Breast epithelium (tissue), 3 donors: ENCODE results near the gene MRPL43.

Experiments used
- POLR2A ChIP-seq: fragments of 450-650 bp; IDR thresholded peaks from one replicate; pipeline ENCODE4 v1.6.1; 2016; ENCODE audit warnings: antibody characterized with exemption, mild to moderate bottlenecking, moderate library complexity
- POLR2AphosphoS5 ChIP-seq, 3 donors: sonication (generic); formaldehyde crosslinking; IDR thresholded peaks; one replicate each; pipeline ENCODE4 v1.6.1; 2017; ENCODE audit warnings: antibody characterized with exemption in 3 of 3
- TF ChIP-seq, protein P1 (sequence below), 3 donors: fragments of 450-650 bp; IDR thresholded peaks; one replicate each; pipeline ENCODE4 v1.5.1; 2016 to 2017; ENCODE audit warnings: antibody characterized with exemption in 3 of 3, mild to moderate bottlenecking in 3 of 3, moderate library complexity in 3 of 3

DNA sequence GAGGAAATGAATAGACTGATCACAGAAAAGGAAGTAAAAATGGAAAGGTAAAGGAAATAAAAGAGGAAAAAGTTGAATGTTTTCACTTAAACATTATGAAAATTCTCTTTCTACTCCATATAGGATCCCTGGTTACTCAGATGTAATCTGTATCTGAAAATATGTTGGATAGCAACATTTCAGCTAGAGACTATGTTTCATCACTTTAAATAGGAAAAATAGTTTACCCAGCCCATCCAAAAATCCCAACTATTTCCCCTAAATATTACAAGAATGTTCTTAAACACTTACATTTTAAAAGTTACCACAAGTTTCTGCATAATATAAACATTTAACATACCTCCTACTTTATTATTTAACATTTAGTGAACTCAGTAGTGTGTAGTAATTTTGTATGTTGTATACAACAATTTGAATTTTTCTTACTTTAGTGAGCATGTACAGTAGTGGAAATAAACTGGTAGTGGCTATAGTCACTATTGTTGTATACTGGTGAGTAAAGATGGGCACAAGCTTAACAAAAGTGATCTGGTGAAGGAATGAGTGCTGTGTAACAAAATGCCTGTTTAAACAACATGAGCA is 47.4 kb downstream of the MRPL43 start:
- TF ChIP-seq, protein P1, sequence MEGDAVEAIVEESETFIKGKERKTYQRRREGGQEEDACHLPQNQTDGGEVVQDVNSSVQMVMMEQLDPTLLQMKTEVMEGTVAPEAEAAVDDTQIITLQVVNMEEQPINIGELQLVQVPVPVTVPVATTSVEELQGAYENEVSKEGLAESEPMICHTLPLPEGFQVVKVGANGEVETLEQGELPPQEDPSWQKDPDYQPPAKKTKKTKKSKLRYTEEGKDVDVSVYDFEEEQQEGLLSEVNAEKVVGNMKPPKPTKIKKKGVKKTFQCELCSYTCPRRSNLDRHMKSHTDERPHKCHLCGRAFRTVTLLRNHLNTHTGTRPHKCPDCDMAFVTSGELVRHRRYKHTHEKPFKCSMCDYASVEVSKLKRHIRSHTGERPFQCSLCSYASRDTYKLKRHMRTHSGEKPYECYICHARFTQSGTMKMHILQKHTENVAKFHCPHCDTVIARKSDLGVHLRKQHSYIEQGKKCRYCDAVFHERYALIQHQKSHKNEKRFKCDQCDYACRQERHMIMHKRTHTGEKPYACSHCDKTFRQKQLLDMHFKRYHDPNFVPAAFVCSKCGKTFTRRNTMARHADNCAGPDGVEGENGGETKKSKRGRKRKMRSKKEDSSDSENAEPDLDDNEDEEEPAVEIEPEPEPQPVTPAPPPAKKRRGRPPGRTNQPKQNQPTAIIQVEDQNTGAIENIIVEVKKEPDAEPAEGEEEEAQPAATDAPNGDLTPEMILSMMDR (IDR thresholded peaks at IDR 0.05): no peak
- TF ChIP-seq POLR2AphosphoS5 (IDR thresholded peaks at IDR 0.05) (no peak), POLR2A (no peak)
